ENCODE results near the gene DMXL2.

The DMXL2 gene

GRCh38 chr15:51642696-51643095 lies 20.1 kb upstream of the DMXL2 start:
- no peak for DNase-seq (ENCODE audit: low read depth in 2 of 2)
- H3K4me3 ChIP-seq (replicated peaks in 1 of 2; ENCODE audit: low read depth in 2 of 2, low read length in 2 of 2): no peak overlapping the region
- no peak for TF ChIP-seq CTCF (IDR thresholded peaks at IDR 0.05; ENCODE audit: low read depth, low read length)

- TF ChIP-seq CTCF (IDR thresholded peaks at IDR 0.05; ENCODE audit: low read depth, low read length): no peak
Measured at GRCh38 chr15:51641490-51642130, 19.0 kb upstream of the DMXL2 start.

GRCh38 chr15:51634591-51635198 lies 12.1 kb upstream of the DMXL2 start:
- no peak overlapping the region for H3K4me3 ChIP-seq (replicated peaks in 1 of 2; ENCODE audit: low read depth in 2 of 2, low read length in 2 of 2)
- DNase-seq (ENCODE audit: low read depth in 2 of 2): no peak
- no peak for TF ChIP-seq CTCF (IDR thresholded peaks at IDR 0.05; ENCODE audit: low read depth, low read length)

More at GRCh38 chr15:51641490-51642130, 19.0 kb upstream of the DMXL2 start:
- no peak for DNase-seq (ENCODE audit: low read depth in 2 of 2)
- H3K4me3 ChIP-seq (replicated peaks in 1 of 2; ENCODE audit: low read depth in 2 of 2, low read length in 2 of 2): no peak overlapping the region

GRCh38 chr15:51629612-51630011 lies 7.0 kb upstream of the DMXL2 start:
- no peak for TF ChIP-seq CTCF (IDR thresholded peaks at IDR 0.05; ENCODE audit: low read depth, low read length)
- DNase-seq (ENCODE audit: low read depth in 2 of 2): peak; percentile 42 to 60
- no peak overlapping the region for H3K4me3 ChIP-seq (replicated peaks in 1 of 2; ENCODE audit: low read depth in 2 of 2, low read length in 2 of 2)

- DNase-seq (ENCODE audit: low read depth in 2 of 2): no peak
- TF ChIP-seq CTCF (IDR thresholded peaks at IDR 0.05; ENCODE audit: low read depth, low read length): no peak
Measured at GRCh38 chr15:51625236-51625635, 2.7 kb upstream of the DMXL2 start.

GRCh38 chr15:51624022-51624421 lies 1.5 kb upstream of the DMXL2 start:
- no peak for DNase-seq (ENCODE audit: low read depth in 2 of 2)
- TF ChIP-seq CTCF (IDR thresholded peaks at IDR 0.05; ENCODE audit: low read depth, low read length): no peak
- H3K4me3 ChIP-seq (replicated peaks in 1 of 2; ENCODE audit: low read depth in 2 of 2, low read length in 2 of 2): no peak overlapping the region

More at GRCh38 chr15:51625236-51625635, 2.7 kb upstream of the DMXL2 start:
- H3K4me3 ChIP-seq (replicated peaks in 1 of 2; ENCODE audit: low read depth in 2 of 2, low read length in 2 of 2): no peak overlapping the region

Data from cardiac fibroblast (primary cell).